Activated B cell treated with CpG ODN at 0.5 μM for 24 hours (primary cell): ENCODE results near the gene VAT1L. TPM values are rescaled to one million over a fixed set of nuclear protein-coding genes. Genes with fewer than 3 reads are reported as not detected.

ENCODE experiments used
- ATAC-seq: fragments of 200-7000 bp; cut with Tn5 transposase; one replicate; pipeline ENCODE4 v1.10.0; 2021; ENCODE audit warnings: low read depth, mild to moderate bottlenecking, moderate library complexity
- CTCF ChIA-PET: fragments of 350-600 bp; sonication (Branson Sonifier 250); formaldehyde crosslinking; loops from one replicate; lab custom pipeline; 2021; ENCODE audit warnings: antibody characterized with exemption; lab: Charles Lee
- POLR2A ChIA-PET: fragments of 350-600 bp; sonication (Branson Sonifier 250); formaldehyde crosslinking; loops from one replicate; lab custom pipeline; 2021; ENCODE audit warnings: antibody characterized with exemption; lab: Charles Lee
- DNase-seq: peaks from one replicate; pipeline ENCODE4 v3.0.0; 2022
- H3K27ac Mint-ChIP-seq: one replicate; pipeline ENCODE4 v1.8.0; 2020; ENCODE audit warnings: mixed read lengths
- H3K27me3 Mint-ChIP-seq: one replicate; pipeline ENCODE4 v1.8.0; 2021; ENCODE audit warnings: mixed read lengths
- H3K36me3 Mint-ChIP-seq: one replicate; pipeline ENCODE4 v1.8.0; 2021; ENCODE audit warnings: low read depth, mixed read lengths
- H3K4me1 Mint-ChIP-seq: one replicate; pipeline ENCODE4 v1.8.0; 2021; ENCODE audit warnings: mixed read lengths
- H3K4me3 Mint-ChIP-seq: one replicate; pipeline ENCODE4 v1.8.0; 2020; ENCODE audit warnings: mild to moderate bottlenecking, mixed read lengths
- H3K9me3 Mint-ChIP-seq: one replicate; pipeline ENCODE4 v1.8.0; 2020; ENCODE audit warnings: mixed read lengths
- intact Hi-C: fragments of 100-400 bp; cut with micrococcal nuclease; formaldehyde crosslinking; loops from one replicate; pipeline ENCODE4 v1.15.1; 2024
- total RNA-seq: library from RNA; stranded (reverse); gene quantifications from 2 replicates; pipeline ENCODE4 v1.2.3, GENCODE V29; 2022
- TF ChIP-seq, protein P1 (sequence below): fragments of 200-600 bp; IDR thresholded peaks from one replicate; pipeline ENCODE4 v1.8.0; 2022; ENCODE audit warnings: antibody characterized with exemption, mild to moderate bottlenecking

The VAT1L gene
- total RNA-seq, 1 donor from 2014 or later = not detected

DNA sequence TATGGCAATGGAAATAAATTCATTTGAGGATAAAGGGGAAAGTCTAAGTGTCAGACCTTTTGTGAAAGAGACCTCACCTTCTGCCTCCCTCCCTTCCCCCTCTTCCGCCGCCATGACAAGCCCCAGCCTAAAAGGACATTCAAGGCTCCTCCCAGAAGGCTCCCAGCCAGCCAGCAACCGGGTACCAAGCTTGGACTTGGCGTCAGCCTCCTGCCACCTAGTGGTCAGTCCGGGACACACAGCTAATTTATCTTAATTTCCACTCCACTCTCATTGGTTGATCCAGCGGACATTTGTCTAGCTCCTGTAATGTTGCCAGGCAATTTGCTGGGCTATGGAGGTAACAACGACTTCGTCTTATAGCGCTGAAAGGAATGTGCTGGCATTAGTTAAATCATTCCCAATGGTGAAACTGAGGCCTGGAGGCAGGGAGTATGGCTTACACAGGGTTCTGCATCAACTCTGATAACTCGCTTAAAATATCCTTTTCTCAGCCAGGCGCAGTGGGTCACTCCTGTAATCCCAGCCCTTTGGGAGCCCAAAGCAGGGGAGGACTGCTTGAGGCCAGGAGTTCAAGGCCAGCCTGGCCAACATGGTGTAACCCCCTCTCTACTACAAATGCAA lies 214.7 kb downstream of the VAT1L start:
- Mint-ChIP-seq H3K4me1 (no peaks in the 10 kb centered on the region), H3K4me3 (no peak overlapping the region), H3K27ac (no peak overlapping the region), H3K27me3 (peaks cover 7% of the 10 kb centered on the region), H3K9me3 (no peaks in the 10 kb centered on the region), H3K36me3 (no peaks in the 10 kb centered on the region)
- intact Hi-C loops = loop anchor here (1.0 kb wide), 1 partner anchor 328 kb away; no protein-coding TSS in a partner anchor
- DNase-seq = peak; percentile 22
- TF ChIP-seq, protein P1, sequence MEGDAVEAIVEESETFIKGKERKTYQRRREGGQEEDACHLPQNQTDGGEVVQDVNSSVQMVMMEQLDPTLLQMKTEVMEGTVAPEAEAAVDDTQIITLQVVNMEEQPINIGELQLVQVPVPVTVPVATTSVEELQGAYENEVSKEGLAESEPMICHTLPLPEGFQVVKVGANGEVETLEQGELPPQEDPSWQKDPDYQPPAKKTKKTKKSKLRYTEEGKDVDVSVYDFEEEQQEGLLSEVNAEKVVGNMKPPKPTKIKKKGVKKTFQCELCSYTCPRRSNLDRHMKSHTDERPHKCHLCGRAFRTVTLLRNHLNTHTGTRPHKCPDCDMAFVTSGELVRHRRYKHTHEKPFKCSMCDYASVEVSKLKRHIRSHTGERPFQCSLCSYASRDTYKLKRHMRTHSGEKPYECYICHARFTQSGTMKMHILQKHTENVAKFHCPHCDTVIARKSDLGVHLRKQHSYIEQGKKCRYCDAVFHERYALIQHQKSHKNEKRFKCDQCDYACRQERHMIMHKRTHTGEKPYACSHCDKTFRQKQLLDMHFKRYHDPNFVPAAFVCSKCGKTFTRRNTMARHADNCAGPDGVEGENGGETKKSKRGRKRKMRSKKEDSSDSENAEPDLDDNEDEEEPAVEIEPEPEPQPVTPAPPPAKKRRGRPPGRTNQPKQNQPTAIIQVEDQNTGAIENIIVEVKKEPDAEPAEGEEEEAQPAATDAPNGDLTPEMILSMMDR = no peak
- ChIA-PET CTCF (interaction anchor here (0.9 to 2.5 kb wide), 4 partner anchors 23 to 328 kb away, joined by 3 to 9 read pairs (median 7); no protein-coding TSS in a partner anchor), POLR2A (no interaction called here)
- peak; percentile 78 for ATAC-seq

DNA sequence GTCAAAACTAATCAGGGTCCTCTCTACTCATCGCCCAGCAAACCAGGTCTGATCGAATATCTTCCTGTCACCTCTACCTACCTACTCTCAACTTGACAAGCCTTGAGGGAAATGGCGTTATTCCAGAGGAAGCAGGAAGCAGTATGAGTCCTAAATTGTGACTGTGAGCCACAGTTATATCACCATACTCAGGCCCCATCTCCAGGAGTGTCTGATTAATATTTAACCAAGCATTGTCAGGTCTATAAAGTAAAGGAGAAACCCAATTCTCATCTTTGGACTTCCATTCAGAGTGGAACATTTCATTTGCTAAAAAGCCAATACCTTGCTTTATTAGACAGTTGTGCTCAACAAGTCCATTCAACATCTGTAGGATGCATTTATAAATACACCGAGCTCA lies 216.2 kb downstream of the VAT1L start:
- Mint-ChIP-seq H3K4me3 (no peak overlapping the region), H3K4me1 (no peaks in the 10 kb centered on the region), H3K27ac (no peak overlapping the region), H3K27me3 (peaks cover 3% of the 10 kb centered on the region), H3K36me3 (no peaks in the 10 kb centered on the region), H3K9me3 (no peaks in the 10 kb centered on the region)
- POLR2A ChIA-PET = no interaction called here
- ATAC-seq (no peak), DNase-seq (no peak)
- intact Hi-C loops = no loop called here
- CTCF ChIA-PET = no interaction called here
- TF ChIP-seq, protein P1 = no peak

DNA sequence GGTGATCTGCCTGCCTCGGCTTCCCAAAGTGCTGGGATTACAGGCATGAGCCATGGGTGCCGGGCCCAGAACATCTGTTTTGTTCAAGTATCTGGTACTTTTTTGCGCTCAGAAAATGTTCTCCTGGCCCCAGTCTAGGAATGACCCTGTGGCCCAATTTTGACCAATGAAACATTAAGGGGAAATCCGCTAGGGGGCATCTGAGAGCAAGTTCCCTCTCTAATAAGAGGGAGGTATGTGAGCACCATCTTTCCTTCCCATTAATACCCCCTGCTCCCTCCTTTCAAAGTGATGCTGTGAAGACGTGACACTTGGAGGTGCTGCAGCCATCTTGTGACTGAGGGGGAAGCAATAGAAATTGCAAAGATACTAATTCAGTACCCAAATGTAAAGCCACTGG lies 217.5 kb downstream of the VAT1L start:
- Mint-ChIP-seq H3K4me1 (no peaks in the 10 kb centered on the region), H3K27ac (no peak overlapping the region), H3K4me3 (no peak overlapping the region), H3K27me3 (peaks cover 3% of the 10 kb centered on the region), H3K36me3 (no peaks in the 10 kb centered on the region), H3K9me3 (no peaks in the 10 kb centered on the region)
- intact Hi-C loops = no loop called here
- TF ChIP-seq, protein P1 = no peak
- no peak for DNase-seq
- ATAC-seq = no peak
- CTCF ChIA-PET = interaction anchor here (0.6 kb wide), 1 partner anchor 61 kb away, joined by 3 read pairs; no protein-coding TSS in a partner anchor
- POLR2A ChIA-PET = no interaction called here

DNA sequence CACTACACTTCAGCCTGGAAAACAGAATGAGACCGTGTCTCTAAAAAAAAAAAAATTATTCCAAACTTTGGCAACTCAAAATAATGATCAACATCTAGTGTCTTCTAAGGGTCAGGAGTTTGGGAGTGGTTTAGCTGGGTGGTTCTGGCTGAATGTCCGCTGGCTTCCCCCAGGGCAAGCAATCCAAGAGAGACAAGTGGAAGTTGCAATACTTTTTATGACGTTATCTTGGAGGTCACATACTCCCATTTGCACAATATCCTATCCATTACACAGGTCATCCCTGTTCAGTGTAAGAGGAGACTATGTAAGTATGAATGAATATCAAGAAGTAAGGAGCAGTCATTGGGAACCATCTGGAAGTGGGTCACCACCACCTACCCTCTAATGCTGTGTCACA lies 218.8 kb downstream of the VAT1L start:
- CTCF ChIA-PET = no interaction called here
- no peak overlapping the region for H3K4me3 Mint-ChIP-seq
- H3K9me3 Mint-ChIP-seq = no peaks in the 10 kb centered on the region
- TF ChIP-seq, protein P1 = no peak
- H3K27me3 Mint-ChIP-seq = peaks cover 3% of the 10 kb centered on the region
- no peaks in the 10 kb centered on the region for H3K4me1 Mint-ChIP-seq
- POLR2A ChIA-PET = interaction anchor here (0.9 kb wide), 1 partner anchor 13 kb away, joined by 5 read pairs; no protein-coding TSS in a partner anchor
- no peaks in the 10 kb centered on the region for H3K36me3 Mint-ChIP-seq
- DNase-seq = no peak
- intact Hi-C loops = no loop called here
- H3K27ac Mint-ChIP-seq = no peak overlapping the region
- ATAC-seq = no peak

DNA sequence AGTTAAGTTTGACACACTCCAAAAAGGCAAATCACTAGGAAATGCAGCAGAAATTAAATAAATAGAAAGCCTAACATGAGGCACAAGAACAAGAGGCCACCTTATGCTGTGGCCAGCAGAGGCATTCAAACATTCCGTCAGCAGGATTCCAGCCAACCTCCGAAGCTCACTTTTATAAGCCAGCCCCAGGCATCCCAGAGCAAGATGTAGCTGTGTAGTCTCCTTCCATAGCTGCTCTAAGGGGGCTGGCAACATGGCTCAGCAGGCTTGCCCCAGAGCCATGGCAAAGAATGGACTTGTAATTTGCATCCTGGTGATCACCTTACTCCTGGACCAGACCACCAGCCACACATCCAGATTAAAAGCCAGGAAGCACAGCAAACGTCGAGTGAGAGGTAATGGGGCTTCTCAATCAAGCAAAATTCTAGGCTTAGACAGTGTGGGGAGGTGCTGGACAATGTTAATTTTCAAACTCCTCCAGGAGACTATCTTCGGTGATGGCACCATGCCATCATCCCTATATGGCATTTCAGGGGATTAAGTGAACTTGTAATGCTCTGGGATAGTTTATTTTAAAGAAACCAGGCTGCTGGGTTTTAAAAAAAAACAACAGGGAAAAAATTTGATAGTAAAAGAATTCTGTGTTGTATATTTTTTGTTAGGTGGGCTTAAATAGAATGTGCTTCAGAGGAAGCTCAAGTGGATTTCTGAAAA lies 234.1 kb downstream of the VAT1L start, which contains the start of gene CLEC3A:
CLEC3A (plus strand) TSS at position 202 of the 714 bp plus-strand sequence; CDS start at position 281, 79 bp downstream.
- TF ChIP-seq, protein P1 = no peak
- intact Hi-C loops = no loop called here
- Mint-ChIP-seq H3K36me3 (no peaks in the 10 kb centered on the region), H3K27me3 (peaks cover 5% of the 10 kb centered on the region), H3K9me3 (no peaks in the 10 kb centered on the region), H3K27ac (no peak within 1 kb of the TSS), H3K4me1 (no peaks in the 10 kb centered on the region), H3K4me3 (no peak within 1 kb of the TSS)
- POLR2A ChIA-PET = no interaction called here
- CTCF ChIA-PET = no interaction called here
- DNase-seq = no peak
- ATAC-seq = no peak
